Breast epithelium (tissue), 4 donors: Measurements from ENCODE around the gene OSBPL3. TPM values are rescaled to one million over a fixed set of nuclear protein-coding genes. Genes with fewer than 3 reads are reported as not detected.

Source experiments
- DNase-seq, 2 donors: peaks; one replicate each; pipeline ENCODE4 v3.0.0-alpha.2; 2019; ENCODE audit warnings: low spot score in 2 of 2
- H3K27ac ChIP-seq, 2 donors: fragments of 200-600 bp; sonication (generic) in 1 of 2; one replicate each; pipeline ENCODE4 v1.5.1; 2016 to 2019; ENCODE audit warnings: mild to moderate bottlenecking in 1 of 2
- H3K27me3 ChIP-seq, 2 donors: fragments of 200-600 bp; sonication (generic) in 1 of 2; one replicate each; pipeline versions ENCODE4 v1.5.1 to v1.6.0; 2017 to 2019; ENCODE audit warnings: control low read depth in 1 of 2, mild to moderate bottlenecking in 1 of 2
- H3K36me3 ChIP-seq: fragments of 200-600 bp; one replicate; pipeline ENCODE4 v1.5.1; 2019
- H3K4me1 ChIP-seq, 2 donors: fragments of 200-600 bp; sonication (generic); one replicate each; pipeline ENCODE4 v1.5.1; 2016 to 2019; ENCODE audit warnings: control low read depth in 1 of 2
- H3K4me3 ChIP-seq, 3 donors: fragments of 200-600 bp; sonication (generic); 1 replicate in 2 of 3; 2 replicates in 1 of 3; pipeline ENCODE4 v1.5.1; 2016 to 2019; ENCODE audit warnings: mild to moderate bottlenecking in 3 of 3, moderate library complexity in 2 of 3
- H3K9me3 ChIP-seq, 2 donors: fragments of 200-600 bp; sonication (generic) in 1 of 2; one replicate each; pipeline ENCODE4 v1.5.1; 2016 to 2019; ENCODE audit warnings: control low read depth in 1 of 2
- POLR2A ChIP-seq: fragments of 450-650 bp; IDR thresholded peaks from one replicate; pipeline ENCODE4 v1.6.1; 2016; ENCODE audit warnings: antibody characterized with exemption, mild to moderate bottlenecking, moderate library complexity
- POLR2AphosphoS5 ChIP-seq, 3 donors: sonication (generic); formaldehyde crosslinking; IDR thresholded peaks; one replicate each; pipeline ENCODE4 v1.6.1; 2017; ENCODE audit warnings: antibody characterized with exemption in 3 of 3
- intact Hi-C: fragments of 100-400 bp; cut with DNase I; formaldehyde crosslinking; loops from one replicate; pipeline ENCODE4 v1.15.1; 2023; ENCODE audit warnings: low total_unique reads
- total RNA-seq, 3 donors: library from RNA; depleted of rRNA; stranded (reverse); fragments of >200 nt; gene quantifications; one replicate each; pipeline ENCODE4 v1.1.0, GENCODE V29; 2016
- TF ChIP-seq, protein P1 (sequence below), 3 donors: fragments of 450-650 bp; IDR thresholded peaks; one replicate each; pipeline ENCODE4 v1.5.1; 2016 to 2017; ENCODE audit warnings: antibody characterized with exemption in 3 of 3, mild to moderate bottlenecking in 3 of 3, moderate library complexity in 3 of 3

The OSBPL3 gene
- total RNA-seq, 3 donors from 2014 or later: 6.4 to 20.5 (median 8.5) TPM

GRCh38 chr7:24916463-24917040 is 63.4 kb downstream of the OSBPL3 start:
- no peaks in the 10 kb centered on the region for H3K4me1 ChIP-seq
- H3K36me3 ChIP-seq: no peaks in the 10 kb centered on the region
- DNase-seq: no peak
- no peak overlapping the region for H3K4me3 ChIP-seq
- no peak overlapping the region for H3K27ac ChIP-seq
- H3K27me3 ChIP-seq: no peaks in the 10 kb centered on the region
- TF ChIP-seq POLR2AphosphoS5 (IDR thresholded peaks at IDR 0.05) (no peak), POLR2A (no peak)
- TF ChIP-seq, protein P1, sequence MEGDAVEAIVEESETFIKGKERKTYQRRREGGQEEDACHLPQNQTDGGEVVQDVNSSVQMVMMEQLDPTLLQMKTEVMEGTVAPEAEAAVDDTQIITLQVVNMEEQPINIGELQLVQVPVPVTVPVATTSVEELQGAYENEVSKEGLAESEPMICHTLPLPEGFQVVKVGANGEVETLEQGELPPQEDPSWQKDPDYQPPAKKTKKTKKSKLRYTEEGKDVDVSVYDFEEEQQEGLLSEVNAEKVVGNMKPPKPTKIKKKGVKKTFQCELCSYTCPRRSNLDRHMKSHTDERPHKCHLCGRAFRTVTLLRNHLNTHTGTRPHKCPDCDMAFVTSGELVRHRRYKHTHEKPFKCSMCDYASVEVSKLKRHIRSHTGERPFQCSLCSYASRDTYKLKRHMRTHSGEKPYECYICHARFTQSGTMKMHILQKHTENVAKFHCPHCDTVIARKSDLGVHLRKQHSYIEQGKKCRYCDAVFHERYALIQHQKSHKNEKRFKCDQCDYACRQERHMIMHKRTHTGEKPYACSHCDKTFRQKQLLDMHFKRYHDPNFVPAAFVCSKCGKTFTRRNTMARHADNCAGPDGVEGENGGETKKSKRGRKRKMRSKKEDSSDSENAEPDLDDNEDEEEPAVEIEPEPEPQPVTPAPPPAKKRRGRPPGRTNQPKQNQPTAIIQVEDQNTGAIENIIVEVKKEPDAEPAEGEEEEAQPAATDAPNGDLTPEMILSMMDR (IDR thresholded peaks at IDR 0.05): no peak
- H3K9me3 ChIP-seq: no peaks in the 10 kb centered on the region
- intact Hi-C loops: no loop called here

GRCh38 chr7:24914465-24914859 is 65.5 kb downstream of the OSBPL3 start:
- no peaks in the 10 kb centered on the region for H3K4me1 ChIP-seq
- H3K27me3 ChIP-seq: no peaks in the 10 kb centered on the region
- H3K27ac ChIP-seq: no peak overlapping the region
- no peak overlapping the region for H3K4me3 ChIP-seq
- intact Hi-C loops: no loop called here
- H3K9me3 ChIP-seq: no peaks in the 10 kb centered on the region
- TF ChIP-seq POLR2A (no peak), POLR2AphosphoS5 (IDR thresholded peaks at IDR 0.05) (no peak)
- TF ChIP-seq, protein P1 (IDR thresholded peaks at IDR 0.05): no peak
- DNase-seq: no peak
- no peaks in the 10 kb centered on the region for H3K36me3 ChIP-seq

DNA sequence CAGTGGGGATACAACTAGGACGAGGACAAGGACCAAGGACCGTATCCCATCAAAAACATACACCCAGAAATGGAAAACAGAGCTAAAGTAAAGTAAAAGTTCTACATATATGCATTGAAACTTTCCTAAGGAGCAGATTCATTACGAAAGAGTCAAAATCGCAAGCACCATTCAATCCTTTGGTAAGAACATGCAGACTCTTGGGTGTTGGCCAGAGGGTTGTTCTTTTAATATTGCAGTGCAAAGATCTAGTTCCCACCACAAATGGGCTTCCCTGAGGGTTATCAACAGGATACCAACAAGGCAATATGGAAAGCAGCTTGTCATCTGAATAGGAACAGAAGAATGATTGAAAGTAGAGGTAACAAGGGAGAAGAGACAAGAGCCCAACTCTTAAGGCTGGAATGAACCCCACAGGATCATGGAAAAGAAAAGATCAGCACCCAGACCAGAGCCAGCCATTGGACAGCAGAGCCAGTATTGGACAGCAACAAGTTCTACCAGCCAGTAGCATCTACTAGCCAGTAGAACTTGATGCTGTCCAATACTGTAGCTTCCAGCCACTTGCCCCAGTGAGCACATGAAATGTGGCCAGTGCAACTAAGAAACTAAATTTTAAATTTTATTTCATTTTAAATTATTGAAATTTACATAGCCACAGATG is 66.0 kb downstream of the OSBPL3 start:
- no peak for DNase-seq
- Histone ChIP-seq H3K4me3 (no peak overlapping the region), H3K36me3 (no peaks in the 10 kb centered on the region), H3K9me3 (no peaks in the 10 kb centered on the region), H3K27ac (no peak overlapping the region), H3K4me1 (no peaks in the 10 kb centered on the region), H3K27me3 (no peaks in the 10 kb centered on the region)
- intact Hi-C loops: no loop called here
- no peak for TF ChIP-seq POLR2A
- TF ChIP-seq, protein P1 (IDR thresholded peaks at IDR 0.05): no peak
- TF ChIP-seq POLR2AphosphoS5 (IDR thresholded peaks at IDR 0.05): no peak

GRCh38 chr7:24912874-24913514 is 67.0 kb downstream of the OSBPL3 start:
- intact Hi-C loops: no loop called here
- no peak overlapping the region for H3K27ac ChIP-seq
- no peaks in the 10 kb centered on the region for H3K4me1 ChIP-seq
- H3K9me3 ChIP-seq: no peaks in the 10 kb centered on the region
- no peaks in the 10 kb centered on the region for H3K27me3 ChIP-seq
- no peak for DNase-seq
- H3K36me3 ChIP-seq: no peaks in the 10 kb centered on the region
- no peak overlapping the region for H3K4me3 ChIP-seq
- TF ChIP-seq POLR2AphosphoS5 (IDR thresholded peaks at IDR 0.05) (no peak), POLR2A (no peak)
- TF ChIP-seq, protein P1 (IDR thresholded peaks at IDR 0.05): no peak

DNA sequence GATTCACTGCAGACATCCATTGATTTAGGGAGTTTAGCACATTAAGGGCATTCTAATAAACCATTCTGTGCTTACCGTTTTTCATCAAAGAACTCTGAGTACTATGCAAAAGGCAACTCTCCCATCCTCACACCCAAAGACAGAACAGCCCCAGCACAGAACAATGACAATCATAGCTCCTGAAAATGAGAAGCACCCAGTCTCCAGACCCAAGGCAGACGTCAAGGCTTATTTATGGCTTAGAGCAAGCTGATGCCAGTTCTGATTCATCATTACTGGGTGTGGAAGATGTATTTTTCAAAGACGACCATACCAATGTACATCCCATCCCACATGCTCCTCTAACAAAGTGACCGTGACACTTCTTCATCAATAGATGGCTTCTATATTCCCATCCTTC is 67.6 kb downstream of the OSBPL3 start:
- TF ChIP-seq POLR2AphosphoS5 (IDR thresholded peaks at IDR 0.05) (no peak), POLR2A (no peak)
- TF ChIP-seq, protein P1 (IDR thresholded peaks at IDR 0.05): no peak
- Histone ChIP-seq H3K4me1 (no peaks in the 10 kb centered on the region), H3K27me3 (no peaks in the 10 kb centered on the region), H3K36me3 (no peaks in the 10 kb centered on the region), H3K27ac (no peak overlapping the region), H3K9me3 (no peaks in the 10 kb centered on the region), H3K4me3 (no peak overlapping the region)
- no peak for DNase-seq
- intact Hi-C loops: no loop called here
